Measurements from ENCODE around the gene MRPS27.

The MRPS27 gene

DNA sequence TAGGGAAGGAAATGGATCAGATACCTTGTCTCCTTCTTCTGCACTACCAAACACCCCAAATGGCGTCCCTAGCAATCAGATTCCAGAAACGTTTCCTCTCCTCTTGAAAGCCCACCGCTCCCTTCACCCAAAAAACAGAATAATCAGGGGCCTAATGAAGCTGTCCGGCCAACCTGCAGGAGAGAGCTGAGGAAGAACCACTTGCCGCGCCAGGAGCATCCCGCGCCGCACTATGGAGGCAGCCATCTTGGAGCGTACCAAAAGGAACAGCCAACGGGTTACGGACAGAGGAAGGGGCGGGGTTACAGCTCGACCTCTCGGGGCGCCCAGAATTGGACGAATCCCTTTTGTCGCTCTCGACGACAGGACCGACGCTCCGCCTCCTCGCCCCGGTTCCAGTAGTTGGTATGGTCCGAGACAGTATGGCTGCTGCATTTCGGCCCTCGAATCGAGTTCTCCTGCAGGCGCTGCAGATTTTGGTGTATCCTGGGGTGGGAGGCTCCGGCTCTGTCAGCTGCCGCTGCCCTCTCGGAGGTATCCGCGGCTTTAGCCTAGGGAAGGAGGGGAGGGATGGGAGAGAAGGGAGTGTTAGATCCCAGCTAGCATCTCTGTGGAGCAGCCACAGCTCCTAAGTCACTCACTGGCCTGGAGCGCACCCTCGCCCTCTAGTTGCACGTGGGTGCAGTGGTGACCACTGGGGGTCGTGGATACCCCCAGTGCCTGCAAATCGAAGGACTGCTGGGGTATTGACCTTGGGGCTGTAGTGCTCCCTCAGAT, at the start of gene MRPS27, which contains the start of gene PTCD2:
Gene MRPS27 (minus strand): TSS at position 265 of the 777 bp plus-strand sequence. CDS start 19 bp downstream, at position 246.
Gene PTCD2 (plus strand): TSS at position 398 of the 777 bp plus-strand sequence. CDS start 10 bp downstream, at position 408.
- peak; percentile 96 for DNase-seq

DNA sequence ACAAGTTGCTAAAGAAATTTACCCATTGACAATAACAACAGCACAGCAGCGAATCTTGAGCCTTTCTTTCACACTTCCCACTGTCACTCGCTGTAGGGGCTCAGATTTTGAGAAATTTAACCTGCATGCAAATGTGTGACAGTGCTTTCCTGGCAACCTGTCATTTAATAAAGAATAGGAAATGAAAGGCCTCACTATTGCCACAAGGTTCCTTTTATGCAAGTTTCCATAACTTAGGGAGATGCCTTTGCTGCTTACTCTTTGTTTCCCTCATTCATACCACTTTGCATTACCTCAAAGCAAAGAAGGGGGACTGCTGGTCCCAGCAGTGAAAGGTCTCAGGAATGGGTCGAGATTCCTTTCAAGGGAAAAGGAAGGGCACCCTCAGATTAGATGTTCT, 49.7 kb upstream of the MRPS27 start:
- no peak for DNase-seq

DNA sequence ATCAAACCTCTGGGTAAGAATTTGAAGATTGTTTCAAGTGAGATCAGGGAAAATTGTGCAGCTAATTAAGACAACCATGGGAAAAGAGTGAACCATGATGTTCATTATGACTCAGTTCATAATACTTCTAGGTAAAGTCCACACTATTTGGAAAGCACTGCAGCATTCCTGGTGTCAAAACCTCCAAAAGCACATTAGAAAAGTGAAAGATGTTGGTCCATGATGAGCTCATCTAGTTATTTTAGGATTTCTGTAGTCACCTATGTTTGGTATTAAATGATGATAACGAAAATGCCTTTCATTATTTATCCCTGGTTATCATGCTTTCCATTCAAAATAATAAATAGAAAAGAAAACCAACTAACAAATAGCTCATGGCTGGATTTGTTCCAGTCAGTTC, 49.3 kb upstream of the MRPS27 start:
- no peak for DNase-seq

DNA sequence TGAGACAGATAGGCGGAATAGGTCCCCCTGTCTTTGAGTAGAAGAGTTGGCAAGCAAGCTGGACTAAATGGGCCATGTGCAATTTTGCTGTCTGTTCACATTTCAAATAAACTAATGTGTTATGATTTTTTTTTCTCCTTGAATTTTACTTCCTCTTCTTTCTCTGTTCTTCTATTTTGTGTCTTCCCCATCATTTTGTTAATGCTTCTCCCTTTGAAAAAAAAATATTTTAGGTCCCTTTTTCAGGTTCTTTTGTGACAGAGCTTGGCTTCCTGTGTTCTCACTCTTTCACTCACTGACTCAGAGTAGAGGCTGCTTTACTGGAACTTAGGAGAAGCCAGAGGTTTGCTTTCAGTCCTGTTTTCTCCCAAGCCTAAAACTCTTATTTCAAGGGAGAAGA, 48.2 kb upstream of the MRPS27 start:
- DNase-seq, result no peak

DNA sequence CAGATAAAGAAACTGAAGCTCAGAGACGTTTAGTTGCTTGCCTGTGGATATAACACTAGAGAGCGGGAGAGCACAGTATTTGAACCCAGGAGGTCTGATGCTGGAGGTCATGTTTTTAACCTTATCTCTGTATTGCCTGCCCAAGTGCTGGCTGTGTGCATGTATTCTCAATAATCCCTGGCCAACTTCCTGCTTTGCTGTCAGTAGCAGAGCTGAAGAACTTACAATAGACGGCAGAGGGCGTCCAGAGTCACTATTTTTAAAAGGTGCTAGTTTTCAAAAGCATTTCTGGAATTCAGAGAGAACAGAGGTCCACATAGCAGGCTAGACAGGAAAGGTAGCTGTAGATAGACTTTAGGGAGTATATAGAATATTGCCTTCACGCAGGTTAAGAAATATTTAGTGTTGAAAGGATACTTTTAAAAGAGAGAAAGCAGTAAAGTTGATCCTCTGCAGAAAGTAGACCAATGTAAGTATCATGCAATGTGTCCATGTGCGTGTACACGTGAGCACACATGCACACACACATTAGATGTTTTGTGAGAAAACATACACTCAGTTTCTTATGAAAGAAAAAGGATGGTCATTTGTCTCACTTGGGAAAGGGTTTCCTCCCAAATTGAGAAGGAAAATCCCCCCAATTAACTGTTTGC, 46.4 kb upstream of the MRPS27 start:
- DNase-seq, result peak; percentile 61

DNA sequence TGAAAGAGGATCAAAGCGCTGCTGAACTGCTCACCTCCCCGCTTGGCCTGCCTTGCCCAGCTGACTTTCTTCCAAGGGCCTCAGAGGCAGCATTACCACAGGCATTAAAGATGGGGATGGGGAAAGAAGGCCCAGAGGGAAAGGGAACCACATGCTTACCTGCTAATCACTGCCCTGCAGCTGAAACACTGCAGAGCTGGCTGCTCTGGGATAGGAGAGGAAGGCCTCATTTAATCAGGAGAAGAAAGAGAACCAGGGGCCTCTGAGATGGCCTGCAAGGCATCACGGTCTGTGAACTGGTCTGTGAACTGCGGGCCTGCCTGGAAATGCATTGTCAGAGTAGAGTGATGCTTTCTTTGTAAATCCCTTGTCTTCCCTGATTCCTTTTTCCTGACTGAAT, 44.9 kb upstream of the MRPS27 start:
- no peak for DNase-seq

DNA sequence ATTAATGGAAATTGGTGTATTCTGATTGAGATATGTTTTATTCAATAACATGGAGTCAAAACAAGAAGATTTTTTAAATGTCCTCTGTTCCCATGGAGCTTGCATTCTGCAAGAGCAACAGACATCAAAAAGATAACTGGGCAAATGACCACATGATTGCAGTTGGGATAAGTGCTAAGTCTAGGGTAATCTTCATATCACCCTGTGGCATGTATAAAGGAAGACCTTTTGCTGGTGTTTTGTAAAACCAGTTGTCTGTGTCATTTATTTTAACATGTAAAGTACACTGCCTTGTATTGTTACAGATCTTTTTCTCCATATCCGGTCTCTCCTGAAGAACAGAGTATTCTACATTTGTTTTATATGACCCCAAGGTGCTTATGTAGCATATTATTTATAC, 44.1 kb upstream of the MRPS27 start:
- no peak for DNase-seq

DNA sequence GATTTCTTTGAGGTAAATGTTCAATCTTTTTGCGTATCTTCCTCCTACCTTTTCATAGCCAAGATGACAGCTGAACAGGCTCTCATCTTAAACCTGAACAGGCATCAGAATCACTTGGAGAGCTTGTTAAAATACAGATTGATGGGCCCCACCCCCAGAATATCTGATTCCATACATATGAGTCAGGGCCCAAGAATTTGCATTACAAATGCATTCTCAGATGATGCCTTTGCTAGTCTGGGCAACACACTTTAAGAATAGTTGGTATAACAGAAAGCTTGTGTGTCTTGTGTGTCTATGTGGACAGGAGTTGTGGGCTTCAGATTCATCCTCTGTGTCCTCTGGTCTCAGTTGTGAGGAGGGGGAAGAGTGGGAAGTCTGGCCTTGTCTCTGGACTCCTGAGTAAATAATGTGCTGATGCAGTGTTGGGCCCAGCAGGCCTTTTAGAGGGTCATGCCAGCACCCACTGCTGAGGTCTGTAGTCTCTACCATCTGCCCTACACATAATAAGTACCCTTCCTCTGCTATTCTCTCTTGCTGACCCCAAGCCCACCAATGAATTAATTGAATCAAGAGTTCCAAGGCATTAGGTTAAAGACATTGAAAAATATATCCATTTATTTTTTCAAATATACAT, 43.2 kb upstream of the MRPS27 start:
- no peak for DNase-seq

DNA sequence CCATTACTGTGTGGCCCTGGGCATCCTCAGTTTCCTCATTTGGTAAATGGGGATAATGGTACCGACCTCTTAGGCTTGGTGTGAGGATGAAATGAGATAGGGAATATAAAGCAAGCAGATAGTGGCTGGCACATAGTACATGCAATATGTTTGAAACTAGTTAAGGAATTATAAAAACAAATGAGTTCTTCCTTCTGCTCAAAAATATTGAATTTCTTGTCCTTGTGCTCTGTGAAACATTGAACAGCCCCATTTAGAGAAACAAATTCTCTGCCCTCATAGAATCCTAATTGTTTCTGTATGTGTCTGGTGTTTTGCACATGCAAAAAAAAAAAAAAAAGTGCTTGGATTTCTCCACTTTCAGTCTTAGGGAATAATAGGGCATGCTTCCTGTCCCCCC, 39.8 kb upstream of the MRPS27 start:
- DNase-seq, result no peak

DNA sequence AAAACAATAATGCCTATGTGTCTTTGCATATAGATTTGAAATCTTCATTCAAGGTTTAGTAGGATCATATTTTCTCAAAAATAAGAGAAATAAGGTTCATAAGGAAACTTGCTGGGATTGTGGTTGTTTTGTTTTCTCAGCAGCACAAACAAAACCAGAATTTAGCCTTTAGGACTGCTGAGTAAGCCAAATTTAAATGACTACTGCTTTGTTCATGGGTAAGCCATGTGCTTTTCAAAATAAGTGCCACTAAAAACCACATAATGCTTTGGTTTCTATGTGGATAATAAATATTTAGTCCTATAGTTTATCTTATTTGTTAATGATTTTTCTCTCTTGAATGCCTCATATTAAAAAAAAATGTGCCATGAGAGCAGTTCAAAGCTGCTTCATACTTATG, 38.9 kb upstream of the MRPS27 start:
- DNase-seq, result no peak

DNA sequence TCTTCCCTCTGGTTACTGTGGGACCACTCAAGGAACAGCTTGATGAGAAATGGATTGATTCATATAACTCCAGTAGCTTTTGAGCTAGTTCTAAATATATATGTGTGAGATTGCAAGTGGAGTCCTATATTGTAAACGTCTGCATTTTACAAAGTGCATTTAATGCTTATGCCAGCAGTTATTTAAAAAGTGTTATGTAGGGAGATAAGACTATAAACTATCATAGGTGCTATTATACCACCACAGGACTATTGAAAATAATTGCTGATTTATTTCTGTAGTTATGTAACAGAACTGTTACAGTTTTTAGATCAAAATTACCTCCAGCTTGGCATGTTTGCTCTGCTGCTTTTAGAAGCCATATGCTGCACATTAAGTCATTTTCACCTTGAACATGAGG, 36.3 kb upstream of the MRPS27 start:
- DNase-seq, result no peak

DNA sequence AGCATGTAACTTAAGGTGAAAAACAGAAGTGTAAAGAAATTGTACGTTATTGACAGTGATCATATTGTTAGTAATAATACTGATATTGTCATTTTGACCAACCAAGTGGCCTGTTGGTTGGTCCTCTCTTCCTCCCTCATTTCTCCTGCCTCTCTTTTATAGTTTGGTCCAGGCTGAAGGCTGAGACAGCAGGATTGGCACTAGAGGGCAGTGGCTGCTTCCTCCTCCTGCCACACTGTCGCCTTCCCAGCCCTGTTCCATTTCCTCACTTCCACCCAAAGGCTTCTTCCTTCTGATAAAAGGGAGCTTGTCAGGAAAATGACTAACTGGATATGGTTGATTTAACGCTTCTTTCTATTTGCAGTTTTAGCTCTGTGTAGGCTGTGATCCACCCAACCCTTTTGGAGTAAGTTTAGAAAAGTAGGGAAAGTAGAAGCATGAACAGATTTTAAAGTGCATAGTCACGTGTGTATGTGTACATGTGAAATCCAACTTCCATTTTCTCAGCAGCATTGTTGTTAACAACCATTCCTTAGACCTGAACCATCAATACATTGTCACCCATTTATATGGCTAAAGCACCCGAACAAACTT, 35.8 kb upstream of the MRPS27 start:
- DNase-seq, result no peak

DNA sequence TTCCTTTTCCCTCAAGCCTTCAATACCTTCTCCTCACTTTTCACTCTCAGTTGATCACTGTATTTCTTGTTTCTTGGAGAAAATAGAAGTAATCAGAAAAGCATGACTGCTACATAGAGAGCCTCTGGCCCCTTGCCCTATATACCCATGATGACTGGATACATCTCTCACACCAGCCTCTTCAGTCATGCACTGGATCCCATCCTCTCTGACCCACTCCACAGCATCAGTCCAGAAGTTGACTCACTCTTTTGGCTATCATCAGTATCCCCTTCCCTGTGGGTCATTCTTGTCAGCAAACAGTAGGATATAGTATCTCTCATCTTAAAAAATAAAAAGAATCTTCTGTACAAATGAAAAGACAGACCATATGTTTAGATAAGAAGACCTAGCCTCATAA, 33.0 kb upstream of the MRPS27 start:
- DNase-seq, result no peak

DNA sequence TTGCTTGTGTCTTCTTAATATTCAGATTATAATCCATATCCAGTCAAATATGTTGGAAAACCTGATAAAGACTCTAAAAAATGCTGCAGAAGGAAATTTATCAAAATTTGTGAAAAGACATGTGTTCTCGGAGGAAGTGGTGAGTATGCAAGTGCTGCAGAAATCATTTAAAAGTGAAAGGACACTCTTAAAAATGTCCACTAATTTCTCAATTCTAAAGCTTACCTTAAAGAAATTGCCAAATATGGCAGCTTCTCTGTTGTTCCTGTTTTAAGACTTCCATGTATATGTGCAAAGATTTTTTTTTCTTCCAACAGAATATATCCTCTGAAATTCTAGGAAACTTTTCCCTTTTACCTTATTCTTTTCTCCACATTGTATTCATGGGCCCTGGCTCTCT, 32.6 kb upstream of the MRPS27 start:
- DNase-seq, result no peak

DNA sequence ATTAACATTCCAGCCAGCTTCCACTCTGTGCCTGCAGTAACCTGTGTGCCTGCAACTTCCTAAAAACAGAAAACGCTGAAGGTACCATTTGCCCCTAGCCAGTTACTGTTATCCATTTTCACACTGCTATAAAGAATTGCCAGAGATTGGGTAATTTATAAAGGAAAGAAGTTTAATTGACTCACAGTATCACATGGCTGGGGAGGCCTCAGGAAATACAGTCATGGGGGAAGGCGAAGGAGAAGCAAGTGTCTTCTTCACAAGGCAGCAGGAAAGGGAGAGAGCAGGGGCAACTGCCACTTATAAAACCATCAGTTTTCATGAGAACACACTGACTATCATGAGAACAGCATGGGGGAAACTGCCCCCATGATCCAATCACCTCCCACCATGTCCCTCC, 31.3 kb upstream of the MRPS27 start:
- DNase-seq, result no peak

DNA sequence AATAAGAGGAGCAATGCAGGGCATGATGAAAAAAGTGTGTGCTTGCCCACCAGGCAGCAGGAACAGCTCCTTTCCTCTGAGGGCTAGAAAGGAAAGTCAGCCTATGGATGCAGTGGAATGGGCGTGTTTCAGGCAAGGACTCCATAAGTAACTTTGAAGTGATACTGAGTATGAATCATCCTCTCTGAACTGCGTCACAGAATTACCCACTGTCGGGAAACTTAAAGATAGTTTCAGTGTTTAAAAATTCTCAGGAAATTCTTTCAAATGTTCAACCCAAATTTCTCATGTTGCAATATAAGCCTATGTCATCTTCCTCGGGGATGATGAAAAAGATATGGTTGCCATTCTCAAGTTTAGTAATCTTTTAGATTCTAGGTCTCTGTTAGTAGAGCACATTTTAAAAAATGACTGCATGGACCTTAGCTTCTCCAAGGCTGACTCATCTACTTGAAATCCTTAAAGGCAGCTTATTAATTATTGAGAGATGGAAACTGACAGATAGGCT, 27.8 kb upstream of the MRPS27 start:
- DNase-seq, result no peak

DNA sequence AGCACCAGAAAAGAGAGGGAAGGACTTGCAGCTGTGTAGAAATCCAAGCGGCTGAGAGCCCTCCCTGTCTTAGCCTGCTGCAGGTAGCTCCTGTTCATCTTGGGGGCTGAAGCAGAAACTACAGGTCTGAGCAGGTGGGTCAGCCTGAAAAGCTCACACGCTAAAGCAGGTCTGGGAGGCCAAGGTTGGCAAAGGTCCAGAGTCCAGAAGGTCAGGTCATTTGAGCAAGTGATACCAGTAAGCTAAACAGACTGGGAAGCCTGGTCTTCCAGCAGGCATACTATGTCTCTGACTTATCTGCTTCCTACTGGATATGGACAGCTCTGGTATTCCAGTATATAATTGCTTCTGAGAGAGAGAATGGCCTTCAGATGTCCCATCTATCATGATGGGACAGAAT, 26.4 kb upstream of the MRPS27 start:
- no peak for DNase-seq

DNA sequence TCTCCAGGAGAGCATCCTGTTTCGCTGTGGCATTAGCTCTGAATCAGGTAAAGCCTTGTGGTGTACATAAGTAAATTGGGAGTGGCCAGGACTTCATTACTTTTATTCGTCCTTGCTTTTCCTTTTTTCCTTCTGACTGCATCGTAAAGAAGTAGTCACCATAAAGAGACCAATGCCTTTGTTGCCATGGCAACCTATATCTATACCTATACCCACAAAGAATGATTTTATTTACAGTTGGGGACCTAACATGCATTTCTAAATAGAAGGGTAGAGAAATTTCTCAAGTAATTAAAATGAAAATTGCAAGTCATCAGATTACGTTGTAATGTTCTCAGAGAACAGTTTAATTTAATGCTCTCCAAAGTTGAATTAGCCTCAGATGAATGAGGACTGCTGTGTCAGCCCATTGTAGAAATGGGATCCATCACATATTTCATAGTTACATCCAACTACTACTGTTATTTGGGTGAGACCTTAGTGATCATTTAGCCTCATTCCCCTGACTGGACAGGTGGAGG, 18.7 kb upstream of the MRPS27 start:
- DNase-seq, result no peak

DNA sequence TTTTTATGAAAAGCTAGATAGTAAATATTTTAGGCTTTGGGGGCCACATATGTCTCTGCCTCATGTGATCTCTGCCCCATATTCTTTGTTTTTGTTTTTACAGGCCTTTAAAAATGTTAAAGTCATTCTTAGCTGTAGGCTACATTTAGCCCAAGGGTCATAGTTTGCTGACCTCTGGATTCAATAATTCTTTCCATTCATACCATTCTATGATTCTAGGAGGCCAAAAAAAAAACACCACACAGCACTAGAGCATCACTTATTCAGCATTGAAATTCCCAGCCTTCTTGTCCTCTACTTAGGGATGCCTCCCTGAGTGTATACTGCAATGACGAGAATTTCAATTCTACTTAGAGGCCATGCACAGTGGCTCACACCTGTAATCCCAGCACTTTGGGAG, 17.1 kb upstream of the MRPS27 start:
- DNase-seq, result no peak

DNA sequence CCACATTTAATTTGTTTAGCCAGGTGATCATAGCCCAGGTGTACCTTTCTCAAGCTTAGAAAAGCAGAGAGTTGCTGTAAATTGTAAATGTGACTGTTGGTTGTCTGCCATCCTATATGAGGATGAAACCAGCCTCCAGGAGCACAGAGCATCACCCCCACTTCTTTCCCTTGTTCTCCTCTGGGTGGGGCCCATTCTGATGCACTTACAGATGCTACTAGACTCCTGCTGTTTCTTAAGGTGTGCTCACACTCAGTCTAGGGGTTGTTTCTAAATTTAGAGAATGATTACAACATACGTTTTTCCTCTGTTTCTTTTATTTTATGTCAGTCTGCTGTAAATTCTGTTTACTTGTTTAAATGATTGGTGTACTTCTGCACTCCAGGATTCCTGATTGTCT, 10.7 kb upstream of the MRPS27 start:
- no peak for DNase-seq

DNA sequence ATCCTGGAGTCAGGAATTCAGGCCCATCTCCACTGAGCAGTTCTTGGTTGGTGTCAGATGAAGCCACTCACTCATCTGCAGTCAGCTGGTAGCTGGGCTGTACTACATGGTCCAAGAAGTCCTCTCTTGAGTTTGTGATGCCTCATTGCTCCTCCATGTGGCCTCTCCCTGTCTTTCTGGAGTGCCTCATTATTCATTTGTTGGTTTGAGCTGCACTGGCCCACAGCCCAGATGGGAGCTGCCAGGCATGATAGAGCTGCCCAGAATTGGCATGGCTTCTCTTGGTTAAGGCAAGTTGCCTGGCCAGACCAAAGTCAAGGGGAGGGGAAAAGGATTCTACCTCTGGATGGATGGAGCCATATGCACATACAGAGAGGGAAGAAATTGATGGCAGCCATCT, 8.1 kb upstream of the MRPS27 start:
- peak; percentile 99 for DNase-seq

DNA sequence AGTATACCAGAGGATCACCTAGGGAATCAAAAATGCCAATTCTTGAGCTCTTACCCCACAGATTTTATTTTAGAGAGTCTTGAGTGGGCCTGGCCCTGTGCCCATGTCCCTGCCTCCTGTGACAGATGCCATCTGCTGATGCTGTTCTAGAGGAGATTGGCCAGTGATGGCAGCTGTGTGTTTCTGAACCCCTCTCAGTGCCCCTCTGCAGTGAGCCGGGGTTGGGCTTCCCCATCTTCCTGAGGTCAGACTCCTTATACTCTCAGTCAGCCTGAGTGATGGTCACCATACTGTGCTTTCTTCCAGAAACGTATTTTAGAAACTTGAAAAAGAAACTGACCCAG, 6.2 kb upstream of the MRPS27 start:
- DNase-seq, result peak; percentile 71

DNA sequence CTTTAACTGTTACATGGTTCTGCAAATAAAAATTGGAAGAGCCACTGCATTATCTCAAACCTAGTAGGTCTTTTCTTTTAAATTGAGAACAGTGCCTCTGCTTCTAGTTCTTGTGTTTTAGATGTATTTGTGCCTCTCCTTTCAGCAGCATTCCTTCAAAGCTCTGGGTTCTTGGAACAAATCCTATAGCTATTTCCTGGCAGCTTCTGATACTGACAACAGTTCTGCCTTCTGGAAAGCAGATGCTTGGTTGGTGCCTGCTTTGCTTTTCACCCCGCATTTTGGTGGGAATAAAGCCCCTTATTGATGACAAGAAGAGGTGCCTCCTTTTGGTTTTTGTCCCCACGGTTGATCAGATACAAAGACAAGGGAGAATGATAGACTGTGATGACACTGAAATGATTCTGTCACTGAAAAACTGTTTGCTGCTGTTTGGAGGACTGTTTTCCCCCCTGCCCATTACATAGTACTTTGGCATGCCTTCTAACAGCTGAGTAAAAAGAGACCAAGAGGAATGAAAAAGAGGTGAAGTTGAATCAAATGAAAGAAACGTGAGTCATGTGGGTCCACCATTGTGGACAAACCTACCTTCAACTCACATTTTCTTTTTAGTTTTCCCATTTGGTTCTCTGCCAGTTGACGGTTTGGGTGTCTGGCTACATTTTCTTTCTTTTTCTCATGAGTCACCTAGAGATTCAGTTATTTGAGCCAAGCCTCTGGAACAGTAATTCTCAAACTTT, 5.7 kb upstream of the MRPS27 start:
- peak; percentile 26 for DNase-seq

Measured in NCI-H446 treated with DMSO at 0.1 percent for 48 hours (cell line).